A204.1 (cell line): Measurements from ENCODE around the gene WBP1.
"Not testable (repeated sequence)": the region's sequence is repeated elsewhere in the genome, so short reads cannot be mapped to it uniquely, and the experiment has no call there.

Experiments
- FAIRE-seq: peaks from 2 replicates; lab custom pipeline; 2012; peaks lifted over from hg19 to GRCh38; lab: Jason Lieb, UNC

WBP1 gene

DNA sequence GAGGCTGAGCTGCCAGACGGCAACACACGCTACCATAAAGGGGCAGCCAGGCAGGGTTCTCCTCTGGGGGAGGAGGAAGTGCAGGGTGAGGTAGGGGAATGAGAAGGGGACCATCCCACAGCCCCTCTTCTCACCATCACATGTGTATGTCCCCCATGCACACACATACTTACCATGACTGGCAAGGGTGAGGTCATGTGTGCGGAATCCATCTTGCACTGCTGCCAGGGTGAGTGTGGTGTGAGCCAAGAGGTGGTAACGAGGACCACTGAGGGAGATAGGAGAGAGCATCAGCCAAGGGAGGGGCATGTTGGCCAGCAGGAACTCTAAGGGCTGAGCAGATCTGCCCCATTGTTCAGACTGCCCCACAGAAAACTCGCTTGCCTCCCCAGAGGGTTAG is 29.6 kb upstream of the WBP1 start:
- no peak for FAIRE-seq

DNA sequence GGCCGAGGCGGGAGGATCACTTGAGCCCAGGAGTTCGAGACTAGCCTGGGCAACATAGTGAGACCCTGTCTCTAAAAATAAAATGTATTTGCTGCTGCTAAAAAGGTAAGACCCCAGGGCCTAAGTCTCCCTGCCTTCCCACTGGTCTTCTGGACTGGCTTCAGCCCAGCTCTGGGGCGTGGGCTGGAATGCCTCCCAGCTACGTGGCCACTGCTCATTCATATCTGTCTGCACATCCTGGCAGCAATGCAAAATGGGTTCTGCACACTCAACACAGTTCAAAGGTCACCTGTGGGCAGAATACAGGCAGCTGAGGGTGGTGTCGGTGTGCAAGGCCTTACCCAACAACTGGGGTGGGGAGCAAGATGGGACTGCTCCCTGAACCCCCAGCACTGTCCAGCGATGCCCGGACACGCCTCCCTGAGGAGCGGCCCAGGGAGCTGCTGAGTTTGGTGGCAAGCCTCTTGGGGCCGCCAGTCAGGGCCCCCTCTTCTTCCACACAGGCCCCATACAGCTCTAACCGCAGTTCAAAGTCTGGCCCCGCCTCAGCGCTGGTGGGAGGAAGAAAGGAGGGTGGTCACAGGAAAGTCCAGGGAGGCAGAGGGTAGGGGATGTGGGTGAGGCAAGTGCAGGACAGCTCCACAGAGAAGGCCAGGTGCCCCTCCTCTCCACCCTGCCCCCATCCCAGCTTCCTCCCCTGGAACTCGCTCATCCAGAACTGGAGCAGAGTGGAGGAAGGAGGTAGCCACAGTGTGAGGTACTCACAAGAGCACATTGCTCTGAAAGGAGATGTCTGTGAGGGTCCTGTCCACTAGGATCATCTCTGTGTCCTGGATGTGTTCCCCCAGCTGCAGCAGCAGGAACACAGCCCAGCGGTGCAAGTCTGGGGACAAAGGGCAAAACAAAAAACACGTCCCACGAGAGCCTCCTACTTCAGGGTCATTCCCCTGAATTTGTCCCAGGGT is 28.5 kb upstream of the WBP1 start:
- FAIRE-seq = no peak

DNA sequence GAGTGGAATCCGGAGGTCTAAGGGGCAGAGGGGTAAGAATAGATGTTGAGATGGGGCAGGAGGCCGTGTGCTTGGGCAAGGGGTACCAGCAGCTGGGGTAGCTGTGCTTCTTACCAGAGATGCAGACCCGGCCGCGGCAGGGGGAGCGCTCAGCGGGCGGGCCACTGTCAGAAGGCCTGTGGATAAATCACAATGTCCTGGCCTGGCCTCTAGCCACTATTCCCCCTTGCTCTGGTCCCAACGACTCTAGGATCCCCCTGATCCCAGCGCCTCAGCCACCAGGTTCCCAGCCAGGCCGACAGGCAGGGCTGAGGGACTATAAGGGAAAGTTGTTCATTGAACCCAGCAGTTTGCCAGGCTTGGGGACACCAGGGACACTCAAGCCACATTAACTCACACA is 27.7 kb upstream of the WBP1 start:
- no peak for FAIRE-seq

DNA sequence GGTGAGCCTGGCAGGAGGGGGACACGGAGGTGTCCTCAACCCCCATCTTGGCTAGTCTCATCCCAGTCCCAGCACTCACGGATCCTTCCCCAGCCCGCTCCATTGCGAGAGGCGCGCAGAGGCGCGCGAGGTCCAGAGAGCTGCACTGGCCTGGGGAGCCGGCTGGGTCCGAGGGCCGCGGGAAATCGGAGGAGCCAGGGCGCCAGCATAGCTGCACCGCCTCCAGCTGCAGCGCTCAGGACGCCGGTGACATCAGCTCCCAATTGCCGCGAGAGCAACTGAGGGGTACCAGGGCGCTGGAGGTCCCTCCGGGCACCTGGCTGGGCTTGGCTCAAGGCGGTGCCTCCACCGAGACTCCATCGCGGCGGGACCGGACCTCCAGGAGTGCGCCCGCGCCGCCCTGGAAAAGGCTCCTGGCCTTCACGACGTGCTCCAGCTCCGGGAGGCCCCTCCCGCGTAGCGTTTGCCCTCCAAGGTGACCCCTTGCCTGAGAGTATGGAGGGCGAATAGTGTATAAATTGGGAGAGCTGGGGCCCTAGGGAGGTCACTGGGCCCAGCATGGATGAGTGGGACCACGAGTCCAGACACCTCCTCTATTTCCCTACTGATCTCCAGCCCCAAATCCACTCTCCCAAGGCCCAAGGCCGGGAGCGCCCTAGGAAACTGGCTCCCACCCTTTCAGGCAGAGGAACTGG is 22.0 kb upstream of the WBP1 start:
- FAIRE-seq = no peak

DNA sequence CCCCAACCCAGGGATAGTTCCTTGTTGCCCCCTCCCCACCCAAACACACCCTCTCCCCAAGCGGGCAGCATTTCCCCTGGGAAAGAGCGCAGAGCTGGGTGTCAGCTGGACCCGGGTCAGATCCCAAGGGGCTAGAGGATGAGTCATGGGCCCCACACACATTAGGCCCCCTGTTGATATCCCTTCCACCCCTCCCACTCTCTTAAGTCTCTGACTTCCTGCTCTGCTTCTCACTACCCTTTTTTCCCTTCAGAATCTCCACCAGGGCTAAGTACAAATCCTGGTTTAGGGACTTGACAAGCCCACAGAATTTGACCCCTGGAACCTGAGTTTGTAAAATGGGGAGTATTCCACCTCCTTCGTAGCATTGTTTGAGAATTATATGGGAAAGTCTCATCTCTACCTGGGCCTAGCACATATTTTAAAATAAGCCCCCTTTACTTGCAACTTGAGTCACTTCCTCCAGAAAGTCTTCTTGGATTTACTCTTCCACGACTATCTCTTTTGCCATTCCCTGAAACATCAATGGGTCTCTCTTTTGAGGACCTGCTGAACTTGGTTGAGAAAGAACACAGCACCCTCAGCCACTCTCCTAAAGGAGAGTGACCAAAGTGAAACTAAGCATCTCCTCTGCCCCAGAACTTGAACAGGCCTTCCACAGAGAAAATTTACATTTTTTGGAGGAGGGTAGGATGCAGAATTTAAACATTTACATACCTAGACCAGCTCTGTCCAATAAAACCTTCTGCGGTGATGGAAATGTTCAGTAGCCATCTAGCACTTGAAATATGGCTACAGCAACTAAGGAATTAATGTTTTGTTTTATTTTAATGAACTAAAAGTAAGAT is 21.2 kb upstream of the WBP1 start:
- FAIRE-seq = no peak

DNA sequence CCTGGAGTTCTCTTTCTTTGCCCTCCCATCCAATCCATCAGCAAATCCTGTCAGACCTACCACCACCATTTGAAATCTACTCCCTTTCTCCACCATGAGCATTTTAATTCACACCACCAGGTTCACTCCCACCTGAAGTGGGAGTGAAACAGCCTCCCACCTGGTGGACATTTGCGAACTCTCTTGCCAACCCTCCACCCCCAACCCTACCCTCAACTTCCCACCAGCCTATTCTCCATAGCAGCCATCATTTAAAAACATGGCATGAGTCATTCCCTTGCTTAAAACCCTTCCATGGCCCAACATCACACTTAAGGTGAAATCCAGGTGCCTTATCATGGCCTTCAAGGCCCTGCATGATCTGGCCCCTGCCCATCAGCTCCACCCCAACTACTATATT is 20.0 kb upstream of the WBP1 start:
- no peak for FAIRE-seq

DNA sequence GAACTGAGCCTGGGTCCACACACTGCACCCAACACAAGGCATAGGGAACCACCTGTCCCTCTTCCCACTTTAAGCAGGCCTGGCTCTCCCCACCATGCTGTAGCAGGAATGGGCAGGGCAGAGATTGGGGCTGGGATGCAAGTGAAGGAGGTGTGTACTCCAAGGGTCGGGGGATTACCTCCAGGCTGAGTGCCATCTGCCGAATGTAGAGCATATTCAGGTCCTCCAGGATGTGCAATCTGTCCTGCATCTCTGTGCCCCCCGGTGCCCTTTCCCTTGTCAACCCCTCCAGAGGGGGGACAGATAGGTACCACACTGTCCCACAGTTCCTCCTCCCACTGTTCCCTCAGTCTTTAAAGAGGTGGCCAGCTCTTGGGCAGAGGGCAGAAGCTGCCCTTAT is 18.9 kb upstream of the WBP1 start:
- no peak for FAIRE-seq

DNA sequence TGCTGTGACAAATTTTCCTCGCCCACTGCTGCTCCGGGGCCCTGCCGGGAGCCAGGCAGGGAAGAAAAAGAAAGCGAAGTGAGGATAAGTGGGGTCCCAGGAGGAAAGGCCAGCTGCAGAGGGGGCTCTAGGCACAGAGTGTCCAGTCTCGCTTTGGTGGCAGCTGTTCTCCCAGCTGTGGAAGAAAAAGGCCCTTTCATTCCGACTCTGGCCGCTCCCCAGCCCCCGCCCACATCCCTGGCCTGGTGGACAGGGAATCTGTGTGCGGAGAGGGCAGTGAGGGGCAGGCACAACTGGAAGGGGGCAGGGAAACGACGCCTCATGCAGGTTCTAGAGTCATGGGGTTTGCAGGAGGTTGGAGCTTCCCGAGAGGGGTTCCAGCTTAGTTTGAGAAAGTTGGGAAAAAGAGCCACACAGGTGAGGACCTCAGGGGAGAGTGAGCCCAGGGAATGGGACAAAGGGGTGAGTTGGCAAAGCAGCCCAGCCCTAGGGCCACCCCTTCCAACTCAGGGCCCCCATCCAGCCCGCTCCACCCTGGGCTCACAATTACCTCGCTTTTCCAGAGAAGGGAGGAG is 18.3 kb upstream of the WBP1 start:
- no peak for FAIRE-seq

DNA sequence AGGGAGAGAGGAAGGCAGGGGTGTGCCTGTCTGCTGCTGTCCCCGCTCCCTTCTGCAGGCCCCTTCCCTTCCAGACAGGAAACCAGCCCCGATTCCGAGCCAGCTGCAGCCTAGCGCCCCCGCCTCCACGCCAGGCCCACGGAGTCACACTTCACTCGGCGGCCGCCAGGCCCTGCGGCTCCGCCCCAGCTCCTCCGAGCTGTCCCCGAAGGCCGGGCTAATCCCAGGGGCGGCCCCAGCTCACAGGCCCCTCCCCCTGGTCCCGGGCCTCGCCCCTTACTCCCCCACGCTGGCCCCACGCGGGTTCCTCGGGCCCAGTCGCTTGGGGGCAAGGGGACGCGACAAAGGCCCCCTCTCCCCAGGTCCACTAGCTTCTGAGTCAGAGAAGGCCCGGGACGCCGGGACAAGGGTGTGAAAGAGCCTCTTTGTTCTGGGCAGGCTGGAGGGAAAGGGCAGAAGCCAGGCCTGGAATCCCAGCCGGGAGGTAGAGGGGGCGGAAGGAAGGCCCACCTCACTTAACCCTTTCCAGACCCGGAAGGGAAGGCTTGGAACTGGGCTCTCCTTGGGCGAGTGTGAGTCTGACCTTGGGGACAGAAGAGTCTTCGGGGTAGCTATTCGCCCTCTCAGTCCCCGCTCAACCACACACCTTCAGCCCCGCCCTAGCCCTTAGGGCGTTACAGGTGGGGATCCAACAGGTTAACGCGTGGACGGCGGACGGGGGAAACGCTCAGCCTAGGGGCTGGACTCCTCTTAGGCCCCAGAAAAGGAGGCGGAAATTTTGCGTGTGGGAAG is 17.7 kb upstream of the WBP1 start:
- FAIRE-seq = no peak

DNA sequence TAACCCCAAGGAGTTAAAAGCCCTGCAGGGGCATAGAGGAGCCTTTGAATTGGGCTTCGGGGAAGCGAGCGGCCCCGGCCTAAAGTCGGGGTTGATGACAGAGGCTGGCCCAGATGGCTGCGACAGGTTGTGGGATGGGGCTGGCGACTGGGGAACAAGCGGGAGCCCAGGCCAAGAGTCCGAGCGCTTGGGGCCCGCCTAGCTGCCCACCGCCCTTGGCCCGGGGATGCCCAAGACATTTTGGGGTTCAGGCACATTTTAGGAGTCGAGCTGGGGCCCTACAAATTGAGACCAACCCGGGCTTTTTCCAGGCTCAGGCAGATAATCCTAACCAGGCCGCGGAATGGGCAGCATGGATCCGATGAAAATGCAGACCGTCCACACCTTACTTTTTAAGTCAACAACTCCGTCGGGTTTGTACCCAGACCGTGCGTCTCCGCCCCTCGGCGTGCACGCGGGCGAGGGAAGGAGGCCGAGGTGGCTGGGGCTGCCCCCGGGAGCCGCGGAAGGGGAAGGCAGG is 17.0 kb upstream of the WBP1 start:
- no peak for FAIRE-seq

DNA sequence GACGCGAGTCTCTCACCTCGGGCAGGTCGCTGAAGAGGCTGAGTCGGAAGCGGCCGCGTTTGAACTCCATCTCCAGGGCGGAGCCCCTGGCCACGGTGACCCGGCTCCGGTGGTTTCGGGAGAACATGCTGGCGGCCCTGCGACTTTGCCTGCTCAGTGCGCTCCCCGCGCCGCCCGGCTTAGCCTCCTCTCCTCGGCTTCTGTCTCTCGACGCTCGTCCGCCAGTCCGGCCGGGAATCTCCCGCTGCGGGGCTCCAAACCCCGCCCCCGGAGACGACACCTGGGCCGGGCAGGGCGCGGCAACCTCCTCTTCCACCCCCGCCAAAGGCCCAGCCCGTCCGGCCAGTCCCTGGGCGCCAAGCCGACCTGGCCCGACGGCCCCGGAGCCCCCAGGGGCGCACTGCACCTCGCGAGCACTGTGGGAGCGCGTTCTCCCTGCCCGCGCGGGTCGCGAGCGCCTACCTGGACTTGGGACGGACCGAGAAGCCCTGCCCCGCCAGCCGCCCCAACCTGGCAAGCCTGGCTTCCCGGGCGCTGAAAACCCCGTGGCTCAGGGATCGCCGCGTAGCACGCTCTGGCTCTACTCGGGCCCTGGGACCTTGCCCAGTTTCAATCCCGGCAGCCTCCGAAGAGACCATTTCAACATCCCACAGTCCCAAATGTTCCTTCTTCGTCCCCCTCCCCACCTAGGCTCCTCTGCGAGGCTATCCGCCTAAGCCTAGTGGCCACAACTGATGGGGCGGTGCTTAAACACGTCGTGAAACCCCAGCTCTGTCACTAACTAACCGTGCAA is 16.4 kb upstream of the WBP1 start, which contains the start of gene RTKN:
Gene RTKN, minus strand, starts transcription at position 248 of the 793 bp plus-strand sequence. Its CDS starts 121 bp downstream, at position 127.
- no peak for FAIRE-seq

DNA sequence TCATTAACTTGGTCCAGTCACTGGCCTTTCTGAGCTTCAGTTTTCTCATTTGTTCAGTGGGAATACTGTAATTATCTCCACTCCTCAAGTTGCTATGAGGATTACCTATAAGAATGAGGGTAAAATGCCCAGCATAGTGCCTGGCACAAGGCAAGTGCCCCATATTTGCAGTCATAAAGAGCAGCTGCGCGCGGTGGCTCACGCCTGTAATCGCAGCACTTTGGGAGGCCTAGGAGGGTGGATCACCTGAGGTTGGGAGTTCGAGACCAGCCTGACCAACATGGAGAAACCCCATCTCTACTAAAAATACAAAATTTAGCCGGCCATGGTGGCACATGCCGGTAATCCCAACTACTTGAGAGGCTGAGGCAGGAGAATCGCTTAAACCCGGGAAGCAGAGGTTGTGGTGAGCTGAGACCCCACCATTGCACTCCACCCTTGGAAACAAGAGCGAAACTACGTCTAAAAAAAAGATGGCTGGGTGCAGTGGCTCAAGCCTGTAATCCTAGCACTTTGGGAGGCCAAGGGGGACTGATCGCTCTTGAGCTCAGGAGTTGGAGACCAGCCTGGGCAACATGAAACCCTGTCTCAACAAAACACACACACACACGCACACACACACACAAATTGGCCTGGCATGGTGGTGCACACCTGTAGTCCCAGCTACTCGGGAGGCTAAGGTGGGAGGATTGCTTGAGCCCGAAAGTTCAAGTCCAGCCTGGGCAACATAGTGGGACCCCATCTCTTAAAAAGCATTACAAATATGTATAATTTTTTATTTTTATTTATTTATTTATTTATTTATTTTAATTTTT is 15.5 kb upstream of the WBP1 start:
- not testable (repeated sequence) for FAIRE-seq

DNA sequence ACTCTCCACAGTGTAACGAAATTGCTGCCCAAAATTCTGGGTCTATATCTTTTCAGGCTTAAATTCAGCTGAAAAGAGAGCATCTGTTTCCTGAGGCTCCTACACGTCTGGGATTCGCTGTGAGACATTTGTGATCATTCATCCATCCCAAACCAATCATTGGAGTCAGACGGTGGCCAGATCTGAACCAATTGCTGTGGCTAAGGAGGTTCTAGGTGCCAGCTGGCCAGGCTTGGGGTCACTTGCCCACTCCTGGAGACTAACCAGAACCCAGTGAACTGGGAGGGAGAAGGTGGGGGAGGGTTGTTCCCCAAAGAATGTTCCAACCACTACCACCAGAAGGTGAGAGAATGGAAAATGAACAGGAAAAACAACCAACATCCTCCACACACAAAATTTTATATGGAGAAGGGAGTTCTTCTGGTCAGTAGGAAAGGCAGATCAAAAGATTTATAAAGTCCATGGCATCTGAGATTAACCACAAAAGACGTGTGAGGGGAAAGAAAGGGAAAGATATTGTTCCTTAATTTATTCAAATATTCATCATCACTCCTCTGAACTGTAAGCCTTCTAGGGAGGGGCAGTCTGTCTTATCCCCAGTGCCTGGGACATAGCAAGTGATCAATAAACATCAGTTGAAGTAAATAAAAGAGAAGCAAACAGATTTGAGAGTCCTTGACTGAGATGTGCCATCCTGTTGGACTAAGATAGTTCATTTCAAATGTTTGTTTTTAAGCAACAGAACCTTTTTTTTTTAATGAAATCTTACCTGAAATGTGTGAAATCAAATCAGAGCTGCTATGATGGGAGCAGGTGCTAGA is 13.5 kb upstream of the WBP1 start:
- no peak for FAIRE-seq

DNA sequence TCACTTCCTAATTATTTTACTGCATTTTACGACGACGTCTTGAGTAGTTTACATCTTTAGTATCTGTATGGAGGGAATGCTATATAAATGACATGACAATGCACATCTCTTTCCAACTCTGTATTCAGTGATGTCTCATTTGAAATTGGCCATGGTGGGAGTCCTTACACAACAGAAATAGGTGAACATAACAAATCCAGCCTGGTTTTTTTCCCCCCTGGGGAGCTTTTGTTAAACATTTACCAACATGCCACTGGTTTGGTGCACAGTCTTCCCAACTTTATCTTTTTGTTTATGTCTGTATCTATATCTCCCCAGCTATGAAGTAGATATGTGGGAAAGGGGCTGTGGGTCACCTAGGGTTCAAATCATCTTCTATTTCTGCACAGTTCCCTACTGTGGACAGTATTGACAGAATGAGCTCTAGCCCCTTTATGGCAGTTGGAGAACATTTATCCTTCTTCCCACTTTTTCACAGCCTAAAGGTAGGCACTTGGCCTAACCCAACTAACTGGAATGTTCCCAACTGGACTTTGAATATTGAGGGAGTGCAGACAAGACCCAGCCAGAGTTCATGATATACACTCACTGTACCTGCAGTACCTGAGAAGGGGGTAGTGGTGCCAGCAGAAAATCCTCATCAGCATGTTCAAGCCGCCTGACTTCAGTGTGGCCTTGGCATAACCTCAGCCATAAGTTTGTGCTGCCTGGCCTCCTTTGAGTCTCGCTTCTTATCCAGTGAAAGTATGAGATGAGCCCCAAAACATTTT is 10.8 kb upstream of the WBP1 start:
- no peak for FAIRE-seq

DNA sequence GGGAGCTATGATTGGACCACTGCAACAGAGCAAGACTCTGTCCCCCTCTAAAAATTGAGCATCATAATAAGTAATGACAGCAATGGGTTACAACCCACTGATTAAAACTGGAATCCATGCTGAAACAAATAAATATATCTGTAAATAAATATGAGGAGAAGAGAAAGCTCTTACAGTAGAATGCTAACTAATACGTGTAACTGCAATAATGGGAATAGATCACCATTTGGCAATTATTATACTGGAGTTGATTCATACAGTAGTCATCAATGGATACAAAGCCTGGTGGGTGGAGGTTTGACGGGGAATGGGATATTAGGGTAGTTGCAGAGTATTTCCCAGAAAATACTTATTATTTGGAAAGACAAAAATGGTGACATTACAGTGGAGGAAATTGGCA is 9.5 kb upstream of the WBP1 start:
- no peak for FAIRE-seq

DNA sequence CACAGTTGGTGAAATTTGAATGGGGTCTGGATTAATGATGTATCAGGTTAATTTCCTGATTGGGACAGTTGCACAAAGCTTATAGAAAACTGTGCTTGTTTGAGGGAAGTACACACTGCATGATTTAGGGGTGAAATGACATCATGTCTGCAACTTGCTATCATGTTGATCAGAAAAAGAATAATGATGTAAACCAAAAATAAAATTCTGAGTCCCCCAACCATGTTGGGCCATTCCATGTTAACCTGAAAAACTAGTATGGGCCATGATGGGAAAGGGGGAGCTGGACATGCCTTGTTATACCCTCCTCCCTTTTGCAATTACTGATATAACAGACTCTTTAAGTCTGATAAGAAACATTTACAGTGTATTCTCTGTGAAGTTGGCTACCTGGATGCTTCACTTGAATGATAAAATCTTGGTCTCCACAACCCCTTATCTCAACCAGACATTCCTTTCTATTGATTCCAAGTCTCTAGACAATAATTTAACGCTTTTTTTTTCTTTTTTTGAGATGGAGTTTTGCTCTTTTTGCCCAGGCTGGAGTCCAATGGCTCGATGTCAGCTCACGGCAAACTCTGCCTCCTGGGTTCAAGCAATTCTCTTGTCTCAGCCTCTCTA is 7.6 kb upstream of the WBP1 start:
- no peak for FAIRE-seq
